IMR-90 (cell line): ENCODE data around the gene NR1H2. TPM values are rescaled to one million over a fixed set of nuclear protein-coding genes. Genes with fewer than 3 reads are reported as not detected.

ENCODE experiments used
- ATAC-seq: fragments of 200-7000 bp; cut with Tn5 transposase; 2 replicates; pipeline ENCODE4 v1.9.1; 2020; ENCODE audit warnings: low read depth, mild to moderate bottlenecking, moderate library complexity
- BruUV-seq: library from RNA; stranded (reverse); fragments of 400-500 nt; replicated peaks from 2 replicates; lab custom pipeline; 2021; lab: Mats Ljungman, UMichigan
- CTCF ChIA-PET: fragments of 300-600 bp; formaldehyde crosslinking; extraction: SDS; loops from one replicate; lab custom pipeline; 2021; ENCODE audit warnings: antibody characterized with exemption; lab: Yijun Ruan, JAX
- POLR2A ChIA-PET: fragments of 300-600 bp; sonication (Branson Sonifier 250); formaldehyde crosslinking; loops from one replicate; lab custom pipeline; 2022; ENCODE audit warnings: antibody characterized with exemption; ENCODE audit not compliant: unreplicated experiment; lab: Charles Lee
- DNase-seq: peaks from one replicate; pipeline ENCODE4 v3.0.0; 2013
- H2AFZ ChIP-seq: replicated peaks from 2 replicates; pipeline ENCODE3; 2013; ENCODE audit warnings: low read length, mild to moderate bottlenecking; ENCODE audit not compliant: poor library complexity
- H2AK5ac ChIP-seq: 2 replicates; pipeline ENCODE4 v1.6.1; 2013; ENCODE audit warnings: low read depth, low read length, inconsistent platforms
- H2AK9ac ChIP-seq: replicated peaks from 2 replicates; pipeline ENCODE3; 2013; ENCODE audit warnings: mild to moderate bottlenecking, low read depth, low read length, moderate library complexity; ENCODE audit not compliant: poor library complexity
- H2BK120ac ChIP-seq: 2 replicates; pipeline ENCODE4 v1.6.1; 2013; ENCODE audit warnings: low read depth, low read length, inconsistent platforms
- H2BK15ac ChIP-seq: 3 replicates; pipeline ENCODE4 v1.6.1; 2013; ENCODE audit warnings: low read depth, low read length, inconsistent platforms
- H2BK20ac ChIP-seq: 2 replicates; pipeline ENCODE4 v1.6.1; 2013; ENCODE audit warnings: low read depth, mild to moderate bottlenecking, inconsistent platforms, low read length, moderate library complexity
- H2BK5ac ChIP-seq: 2 replicates; pipeline ENCODE4 v1.6.1; 2013; ENCODE audit warnings: mild to moderate bottlenecking, low read depth, low read length, inconsistent platforms; ENCODE audit not compliant: poor library complexity, severe bottlenecking
- H3K14ac ChIP-seq: replicated peaks from 2 replicates; pipeline ENCODE4 v1.6.1; 2013; ENCODE audit warnings: low read depth, low read length, inconsistent platforms
- H3K18ac ChIP-seq: 2 replicates; pipeline ENCODE4 v1.6.1; 2013; ENCODE audit warnings: low read depth, low read length, control low read depth
- H3K23ac ChIP-seq: 2 replicates; pipeline ENCODE4 v1.6.1; 2013; ENCODE audit warnings: low read depth, low read length, inconsistent platforms
- H3K27ac ChIP-seq: 2 replicates; pipeline ENCODE4 v1.5.1; 2013; ENCODE audit warnings: mild to moderate bottlenecking, control low read depth, low read length; ENCODE audit not compliant: insufficient read depth
- H3K27me3 ChIP-seq: 2 replicates; pipeline ENCODE4 v1.6.1; 2013; ENCODE audit warnings: low read length; ENCODE audit not compliant: control insufficient read depth, insufficient read depth
- H3K36me3 ChIP-seq: 2 replicates; pipeline ENCODE4 v1.6.1; 2013; ENCODE audit warnings: low read length, mixed read lengths; ENCODE audit not compliant: control insufficient read depth, insufficient read depth
- H3K4ac ChIP-seq: 2 replicates; pipeline ENCODE4 v1.6.1; 2013; ENCODE audit warnings: low read depth, low read length, inconsistent platforms
- H3K4me1 ChIP-seq: 2 replicates; pipeline ENCODE4 v1.6.1; 2013; ENCODE audit warnings: low read length, mixed read lengths; ENCODE audit not compliant: control insufficient read depth, insufficient read depth
- H3K4me2 ChIP-seq: 2 replicates; pipeline ENCODE4 v1.6.1; 2013; ENCODE audit warnings: low read depth, mild to moderate bottlenecking, control low read depth, low read length, moderate library complexity
- H3K4me3 ChIP-seq: 2 replicates; pipeline ENCODE4 v1.5.1; 2013; ENCODE audit warnings: low read depth, mild to moderate bottlenecking, control low read depth, low read length, moderate library complexity; ENCODE audit not compliant: insufficient read depth
- H3K56ac ChIP-seq: 2 replicates; pipeline ENCODE4 v1.6.1; 2013; ENCODE audit warnings: low read length, inconsistent platforms; ENCODE audit not compliant: insufficient read depth; ENCODE audit errors: extremely low read depth
- H3K79me1 ChIP-seq, 2 experiments: 2 replicates each; pipeline ENCODE4 v1.6.1; 2013; ENCODE audit warnings: low read length in 2 of 2, inconsistent platforms in 1 of 2, low read depth in 1 of 2
- H3K9ac ChIP-seq: 2 replicates; pipeline ENCODE4 v1.6.1; 2013; ENCODE audit warnings: low read depth, low read length, control low read depth
- H3K9me1 ChIP-seq: 2 replicates; pipeline ENCODE4 v1.6.1; 2013; ENCODE audit warnings: low read length, inconsistent platforms; ENCODE audit not compliant: insufficient read depth
- H3K9me3 ChIP-seq: 2 replicates; pipeline ENCODE4 v1.6.1; 2013; ENCODE audit warnings: low read length; ENCODE audit not compliant: control insufficient read depth, insufficient read depth
- H4K20me1 ChIP-seq: 2 replicates; pipeline ENCODE4 v1.6.1; 2013; ENCODE audit warnings: low read length, inconsistent platforms; ENCODE audit not compliant: insufficient read depth
- H4K5ac ChIP-seq: 2 replicates; pipeline ENCODE4 v1.6.1; 2013; ENCODE audit warnings: mild to moderate bottlenecking, low read depth, low read length, control low read depth
- H4K8ac ChIP-seq, 2 experiments: 2 replicates each; pipeline ENCODE4 v1.6.1; 2013; ENCODE audit warnings: low read depth in 2 of 2, low read length in 2 of 2, control low read depth in 1 of 2, inconsistent platforms in 1 of 2
- H4K91ac ChIP-seq: 2 replicates; pipeline ENCODE4 v1.6.1; 2013; ENCODE audit warnings: low read depth, low read length, inconsistent platforms; ENCODE audit not compliant: insufficient read depth
- BHLHE40 ChIP-seq: fragments of 150-350 bp; IDR thresholded peaks from 2 replicates; pipeline ENCODE4 v1.6.1; 2016; ENCODE audit warnings: mild to moderate bottlenecking, low read depth, low read length
- CEBPB ChIP-seq: IDR thresholded peaks from 2 replicates; pipeline ENCODE4 v1.6.1; 2012; ENCODE audit warnings: low read depth, low read length, improper control_type of control experiment
- CHD1 ChIP-seq: IDR thresholded peaks from 2 replicates; pipeline ENCODE4 v1.6.1; 2012; ENCODE audit warnings: low read depth, low read length, improper control_type of control experiment
- NFE2L2 ChIP-seq: fragments of 150-350 bp; IDR thresholded peaks from 2 replicates; pipeline ENCODE4 v1.6.1; 2016; ENCODE audit warnings: low read depth, mild to moderate bottlenecking, low read length
- POLR2A ChIP-seq: IDR thresholded peaks from 2 replicates; pipeline ENCODE4 v1.6.1; 2012; ENCODE audit warnings: mild to moderate bottlenecking, low read depth, low read length
- WGBS, 2 experiments: methylation state at CpG; one replicate each; pipeline versions ENCODE4 v1.1.5 to v1.1.7; 2013; ENCODE audit warnings: missing lambda C conversion rate in 2 of 2; ENCODE audit not compliant: insufficient read length in 1 of 2; ENCODE audit errors: extremely low coverage in 2 of 2; 5-methylcytosine and 5-hydroxymethylcytosine counted together
- dilution Hi-C: fragments of 300-500 bp; cut with HindIII; formaldehyde crosslinking; loops from one replicate; pipeline ENCODE4 v1.14.3; 2018; ENCODE audit warnings: low sequenced_read_pairs; ENCODE audit not compliant: unreplicated experiment
- in situ Hi-C: fragments of 300-500 bp; cut with MboI; formaldehyde crosslinking; loops from 3 replicates; pipeline ENCODE4 v1.14.3; 2019; ENCODE audit warnings: low sequenced_read_pairs, inconsistent platforms, mixed read lengths
- intact Hi-C: fragments of 100-400 bp; cut with micrococcal nuclease; formaldehyde crosslinking; loops from 2 replicates; pipeline ENCODE4 v1.10.0; 2022
- polyA plus RNA-seq, 3 experiments: library from polyadenylated mRNA; depleted of rRNA; stranded (reverse); fragments of >200 nt; gene quantifications; 2 replicates each; pipeline ENCODE4 v1.2.3, GENCODE V29; 2012; ENCODE audit warnings: low replicate concordance in 1 of 3
- total RNA-seq: library from RNA; depleted of rRNA; stranded (reverse); fragments of >200 nt; gene quantifications from 2 replicates; pipeline ENCODE4 v1.2.3, GENCODE V29; 2012

Gene NR1H2
- total and polyA plus RNA-seq, 2 of the 4 experiments (the other 2 are of a cell fraction): 37.8 to 48.4 TPM

GRCh38 chr19:50379602-50380001, 3.3 kb downstream of the NR1H2 start:
- BruUV-seq: no TSS peak
- Histone ChIP-seq H3K4me1 (no peaks in the 10 kb centered on the region), H3K14ac (no peak overlapping the region), H4K20me1 (peaks cover 8% of the 10 kb centered on the region), H3K79me1 (peaks cover 0 to 32% of the 10 kb centered on the region in 2 experiments), H2BK20ac (no peak overlapping the region), H3K27ac (no peak overlapping the region), H3K56ac (no peak overlapping the region), H2BK120ac (no peak overlapping the region), H3K36me3 (peaks cover 42% of the 10 kb centered on the region), H2BK5ac (no peak overlapping the region), H3K23ac (no peak overlapping the region), H3K9me1 (no peaks in the 10 kb centered on the region), H3K18ac (no peak overlapping the region), H3K9ac (no peak overlapping the region), H2AK9ac (no peak overlapping the region), H4K91ac (no peak overlapping the region), H2AFZ (no peak overlapping the region), H4K5ac (no peak overlapping the region), H3K4me3 (no peak overlapping the region), H2AK5ac (no peak overlapping the region), H4K8ac (no peak overlapping the region), H3K27me3 (no peaks in the 10 kb centered on the region), H2BK15ac (no peak overlapping the region), H3K9me3 (no peaks in the 10 kb centered on the region), H3K4ac (no peak overlapping the region), H3K4me2 (no peak overlapping the region)
- dilution Hi-C loops: no loop called here
- intact Hi-C loops: loop anchor here (5.0 kb wide), 1 partner anchor 423 kb away; no protein-coding TSS in a partner anchor
- TF ChIP-seq NFE2L2 (no peak), BHLHE40 (no peak), CHD1 (no peak), CEBPB (no peak), POLR2A (no peak)
- CTCF ChIA-PET: no interaction called here
- no peak for DNase-seq
- 97% methylated on average over 3 of the region's 11 CpGs; no CpG with 5 or more reads in 1 of the 2 experiments for WGBS, 2 experiments
- in situ Hi-C loops: loop anchor here (5.0 kb wide), 1 partner anchor 343 kb away; the partner anchor contains the start of gene CLEC11A
- POLR2A ChIA-PET: no interaction called here
- no peak for ATAC-seq
